GM21360 (cell line): ENCODE measurements around the gene STAG1.
"Not testable (repeated sequence)": the region's sequence is repeated elsewhere in the genome, so short reads cannot be mapped to it uniquely, and the experiment has no call there.

Experiments
- ATAC-seq: cut with Tn5 transposase; IDR thresholded peaks from one replicate; pipeline ENCODE4 v1.9.1; 2021; ENCODE audit warnings: mild to moderate bottlenecking, moderate library complexity; ENCODE audit not compliant: unreplicated experiment

STAG1 gene

DNA sequence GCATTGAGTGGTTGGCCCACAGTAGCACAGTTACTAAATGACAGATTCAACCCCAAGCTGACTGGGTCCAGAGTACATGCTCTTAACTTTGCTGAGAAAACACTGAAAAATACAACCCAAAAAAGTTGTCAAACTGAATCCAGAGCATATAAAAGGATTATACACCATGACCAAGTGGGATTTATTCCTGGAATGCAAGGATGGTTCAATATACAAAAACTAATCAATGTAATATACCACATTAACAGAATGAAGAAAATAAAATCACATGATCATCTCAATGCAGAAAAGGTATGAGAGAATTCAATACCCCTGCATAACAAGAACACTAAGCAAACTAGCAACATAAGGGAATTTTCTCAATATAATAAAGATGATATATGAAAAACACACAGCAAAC is 98.5 kb downstream of the STAG1 start:
- no peak for ATAC-seq

DNA sequence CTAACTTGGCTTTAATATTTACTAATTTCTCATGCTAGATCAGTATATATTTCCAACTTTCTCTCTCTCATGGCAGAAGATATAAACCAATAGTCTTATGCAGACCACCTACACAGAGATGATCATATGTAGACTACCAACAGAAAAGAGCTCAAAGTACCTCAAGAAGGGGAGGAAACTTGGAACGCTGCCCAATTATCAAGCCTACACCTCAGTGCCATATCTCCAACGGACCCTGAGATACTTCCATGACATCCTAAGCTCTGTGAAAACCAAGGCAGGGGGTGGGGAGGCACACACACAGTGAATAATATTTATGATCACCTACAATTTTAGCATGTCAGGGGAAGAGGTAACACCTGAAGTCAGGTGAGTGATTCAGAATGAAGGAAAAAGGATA is 100.6 kb downstream of the STAG1 start:
- no peak for ATAC-seq

DNA sequence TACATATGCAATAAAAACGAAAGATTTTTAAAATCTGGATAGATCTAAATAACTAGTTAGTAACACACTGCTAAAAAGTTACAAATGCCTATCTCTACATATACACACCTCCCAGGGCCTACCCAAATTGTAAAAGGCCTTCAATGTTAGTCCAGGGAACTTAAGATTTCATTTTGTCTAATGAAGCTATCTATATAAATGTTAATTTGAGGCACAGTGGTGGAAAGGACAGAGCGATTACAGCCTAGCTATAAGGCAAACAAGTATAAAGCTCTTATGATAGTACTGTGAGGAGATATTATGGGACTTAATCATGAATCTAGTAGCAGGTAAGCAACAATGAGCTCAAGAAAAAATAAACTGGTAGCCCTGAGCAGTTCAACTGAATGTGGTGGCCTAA is 101.7 kb downstream of the STAG1 start:
- no peak for ATAC-seq

DNA sequence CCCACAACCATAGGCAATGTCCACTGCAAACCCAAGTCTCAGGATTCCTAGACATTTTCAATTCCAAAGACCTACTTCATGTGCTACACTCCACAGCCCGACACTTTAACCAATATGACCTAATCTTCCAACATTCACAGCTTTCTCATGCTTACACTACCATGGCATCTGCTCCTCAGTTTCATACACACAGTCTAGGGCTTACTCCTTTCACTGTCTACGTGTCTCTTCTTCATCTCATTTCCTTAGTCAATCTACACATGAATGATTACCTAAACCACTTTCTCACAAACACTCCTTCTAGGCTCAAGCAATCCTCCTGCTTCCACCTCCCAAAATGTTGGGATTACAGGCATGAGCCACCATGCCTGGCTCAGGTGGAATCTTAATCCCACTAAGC is 106.3 kb downstream of the STAG1 start:
- no peak for ATAC-seq

DNA sequence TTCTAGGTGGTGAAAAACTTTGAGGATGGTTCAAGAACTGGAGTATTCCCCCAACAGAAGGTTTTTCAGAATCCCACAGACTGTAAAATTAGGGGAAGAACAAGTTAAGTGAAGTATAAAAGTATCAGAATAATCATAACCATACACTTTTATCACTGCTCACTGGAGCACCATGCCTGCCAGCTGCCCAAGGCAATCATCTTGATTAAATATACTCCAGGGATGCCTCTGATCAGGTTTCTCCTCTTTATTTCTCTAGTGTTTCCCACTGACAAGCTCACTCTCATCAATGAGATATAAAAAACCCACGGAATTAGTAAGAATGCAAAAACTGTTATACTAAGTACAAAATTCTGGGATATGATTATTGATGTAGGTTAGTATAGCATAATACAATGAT is 108.0 kb downstream of the STAG1 start:
- no peak for ATAC-seq

DNA sequence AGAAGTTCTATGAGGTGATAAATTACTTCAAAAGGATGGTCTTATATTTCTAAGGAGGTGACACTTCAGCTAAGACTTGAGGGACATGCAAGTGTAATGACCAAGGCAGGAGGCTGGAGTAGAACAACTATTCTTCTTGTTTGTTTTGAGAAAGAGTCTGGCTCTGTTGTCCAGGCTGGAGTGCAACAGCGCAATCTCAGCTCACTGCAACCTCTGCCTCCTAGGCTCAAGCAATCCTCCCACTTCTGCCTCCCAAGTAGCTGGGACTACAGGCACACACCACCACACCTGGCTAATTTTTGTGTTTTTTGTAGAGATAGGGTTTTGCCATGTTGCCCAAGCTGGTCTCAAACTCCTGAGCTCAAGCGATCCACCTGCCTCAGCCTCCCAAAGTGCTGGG is 108.8 kb downstream of the STAG1 start:
- not testable (repeated sequence) for ATAC-seq

DNA sequence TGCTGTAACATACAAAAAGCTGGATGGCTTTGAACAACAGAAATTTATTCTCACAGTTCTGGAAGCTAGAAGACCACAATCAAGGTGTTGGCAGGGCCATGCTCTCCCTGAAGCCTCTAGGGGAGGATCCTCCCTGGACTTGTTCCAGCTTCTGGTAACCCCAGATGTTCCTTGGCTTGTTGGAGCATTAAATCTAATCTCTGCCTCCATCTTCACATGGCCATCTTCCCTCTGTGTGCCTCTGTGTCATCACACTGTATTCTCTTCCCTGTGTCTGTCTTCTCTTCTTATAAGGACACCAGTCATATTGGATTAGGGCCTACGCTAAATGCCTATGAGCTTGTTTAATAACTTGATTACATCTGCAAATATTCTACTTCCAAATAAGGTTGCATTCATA is 109.5 kb downstream of the STAG1 start:
- no peak for ATAC-seq

DNA sequence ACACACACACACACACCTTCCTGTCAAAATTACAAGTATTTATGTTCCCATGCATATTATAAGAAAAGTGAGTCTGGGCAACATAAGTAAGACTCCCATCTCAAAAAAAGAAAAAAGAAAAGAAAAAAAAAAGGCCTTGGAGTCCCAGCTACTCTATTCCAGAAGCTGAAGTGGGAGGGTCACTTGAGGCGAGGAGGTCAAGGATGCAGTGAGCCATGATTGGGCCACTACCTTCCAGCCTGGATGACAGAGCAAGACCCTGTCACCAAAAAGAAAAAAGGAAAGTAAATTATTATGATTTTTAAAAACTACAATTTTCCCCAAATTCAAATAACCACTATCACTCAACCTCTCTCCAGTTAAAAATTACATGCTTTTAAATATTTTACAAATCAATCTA is 113.1 kb downstream of the STAG1 start:
- ATAC-seq: no peak

DNA sequence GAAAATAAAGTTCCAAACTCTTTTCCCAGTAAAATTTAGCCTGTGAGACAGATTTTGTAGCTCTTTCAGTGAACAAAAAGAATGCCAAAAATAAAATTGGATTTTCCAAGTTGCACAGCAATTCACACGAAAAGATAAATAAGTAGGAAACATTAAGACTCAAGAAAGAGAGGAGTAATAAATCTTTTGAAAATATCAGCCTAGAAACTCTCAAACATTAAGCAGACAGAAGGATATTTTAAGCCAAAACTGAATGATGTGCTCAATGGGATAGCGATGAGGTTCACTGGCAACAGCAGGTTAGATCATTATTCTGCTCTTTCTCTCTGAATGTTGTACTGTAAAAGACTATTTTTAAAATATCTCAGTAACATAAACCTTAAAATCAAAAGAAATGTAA is 115.0 kb downstream of the STAG1 start:
- no peak for ATAC-seq

DNA sequence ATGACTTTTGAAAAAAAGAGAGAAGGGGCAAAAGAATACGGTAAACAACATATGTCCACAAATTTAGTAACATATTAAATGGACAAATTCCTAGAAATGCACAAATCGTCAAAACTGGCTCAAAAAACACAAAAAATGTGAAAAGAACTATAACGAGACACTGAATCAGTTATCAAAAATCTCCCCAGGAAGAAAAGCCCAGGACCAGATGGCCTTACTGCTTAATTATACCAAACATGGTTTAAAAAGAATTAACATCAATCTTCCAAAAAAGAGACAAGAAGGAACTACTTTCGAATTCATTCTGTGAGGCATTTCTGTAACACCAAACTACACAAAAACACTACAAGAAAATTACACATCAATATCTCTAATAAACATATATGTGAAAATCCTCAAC is 117.4 kb downstream of the STAG1 start:
- ATAC-seq: no peak

DNA sequence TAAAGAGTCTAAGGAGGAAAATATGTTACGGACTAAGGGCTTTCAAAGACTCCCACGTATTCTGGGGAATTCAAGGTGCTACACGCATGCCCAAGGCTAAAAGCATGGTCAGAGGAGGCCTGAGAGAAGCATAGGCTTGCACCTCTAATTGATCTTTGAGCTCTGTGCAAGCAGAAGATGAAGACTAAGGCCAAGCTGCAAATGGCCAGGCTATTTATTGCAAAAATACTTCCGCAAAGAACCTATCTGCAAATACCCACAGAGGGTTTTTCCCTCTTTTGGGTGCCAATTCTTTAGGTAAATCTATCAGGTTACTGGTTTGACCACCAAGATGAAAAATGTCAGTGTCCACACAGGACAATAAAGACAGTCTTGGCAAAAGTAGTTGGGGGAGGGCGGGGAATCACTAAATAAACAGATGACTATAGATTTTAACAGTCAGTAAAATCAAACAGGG is 119.5 kb downstream of the STAG1 start:
- ATAC-seq: no peak

DNA sequence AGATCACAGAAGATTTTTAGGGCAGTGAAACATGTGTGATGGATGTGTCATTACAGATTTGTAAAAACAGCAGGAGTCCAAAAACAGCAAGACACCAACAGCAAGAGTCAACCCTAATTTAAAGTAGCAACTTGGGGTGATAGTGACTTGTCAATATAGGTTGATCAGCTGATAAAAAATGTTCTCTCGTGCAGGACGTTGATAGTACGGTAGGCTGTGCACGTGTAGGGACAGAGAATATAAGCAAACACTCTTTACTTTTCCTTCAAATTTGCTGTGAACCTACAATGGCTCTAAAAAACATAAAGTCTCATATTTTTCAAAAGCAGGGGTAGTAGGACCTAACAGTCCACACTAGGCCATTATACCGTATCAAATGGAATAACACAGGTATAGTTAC is 120.8 kb downstream of the STAG1 start:
- ATAC-seq: no peak

DNA sequence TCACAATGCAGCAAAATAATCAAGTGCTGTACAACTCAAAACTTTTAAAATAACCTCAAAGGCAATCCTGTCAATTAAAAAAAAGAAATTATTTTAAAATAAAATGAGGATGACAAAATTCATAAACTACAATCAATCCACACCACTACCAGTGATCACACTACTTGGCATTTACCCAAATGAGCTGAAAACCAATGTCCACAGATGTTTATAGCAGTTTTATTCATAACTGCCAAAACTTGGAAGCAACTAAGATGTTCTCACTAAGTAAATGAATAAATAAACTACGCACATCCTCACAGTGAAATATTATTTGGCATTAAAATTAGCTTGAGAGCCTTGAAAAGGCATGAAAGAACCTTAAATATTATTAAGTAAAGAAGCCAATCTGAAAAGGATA is 121.3 kb downstream of the STAG1 start:
- no peak for ATAC-seq

DNA sequence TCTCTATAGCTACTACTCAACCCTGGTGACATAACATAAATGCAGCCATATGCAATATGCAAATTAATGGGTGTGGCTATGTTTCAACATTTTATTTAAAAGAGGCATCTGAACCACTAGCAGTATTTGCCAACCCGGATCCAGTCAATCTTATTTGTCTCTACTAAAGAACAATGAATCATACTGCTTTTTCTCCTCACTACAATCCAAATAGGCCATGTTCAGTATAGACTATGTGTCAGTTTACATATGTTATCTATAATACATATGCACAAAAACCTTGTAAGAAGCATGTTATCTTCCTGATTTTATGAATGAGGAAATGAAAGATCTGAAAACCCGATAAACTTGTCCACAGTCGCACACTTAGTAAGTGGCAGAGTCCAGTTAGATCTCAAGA is 125.7 kb downstream of the STAG1 start:
- ATAC-seq: no peak

DNA sequence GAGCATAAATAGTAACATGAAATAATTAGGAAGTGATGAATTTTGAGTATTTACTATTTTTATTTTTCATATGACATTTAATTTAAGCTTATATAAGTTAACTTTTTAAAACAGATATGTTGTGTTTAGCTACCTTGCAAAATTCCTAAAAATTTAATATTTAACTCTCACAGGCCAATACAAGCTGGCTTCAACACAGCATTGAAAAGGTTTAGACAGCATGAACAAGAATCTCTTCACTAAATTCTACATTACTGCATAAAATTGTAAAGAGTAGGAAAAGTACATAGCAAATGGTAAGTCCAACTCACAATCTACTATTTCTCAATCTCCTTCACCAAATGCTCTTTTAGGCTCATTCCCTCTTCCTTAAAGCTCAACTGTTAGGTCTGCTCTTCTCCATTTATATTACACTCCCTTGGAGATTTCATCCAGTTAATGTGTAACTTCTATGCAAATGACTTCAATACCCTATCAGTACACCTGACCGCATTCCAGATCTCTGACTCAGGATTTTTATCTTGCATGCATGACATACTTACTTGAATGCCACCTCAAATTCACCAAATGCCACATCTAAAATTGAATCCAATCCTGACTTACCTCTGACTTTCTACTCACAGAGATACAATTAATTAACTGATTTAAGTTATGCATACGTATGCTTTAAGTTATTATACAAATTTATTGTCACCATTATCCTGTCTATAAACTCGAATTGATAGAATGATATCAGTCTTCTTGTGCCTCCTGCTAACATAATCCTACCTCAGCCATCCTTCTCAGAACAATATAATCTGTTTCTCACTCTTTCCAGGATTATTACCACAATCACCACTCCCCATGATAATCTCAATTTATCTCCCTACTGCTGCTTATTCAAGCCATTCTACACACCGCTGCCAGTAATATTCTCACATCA is 127.0 kb downstream of the STAG1 start:
- no peak for ATAC-seq

DNA sequence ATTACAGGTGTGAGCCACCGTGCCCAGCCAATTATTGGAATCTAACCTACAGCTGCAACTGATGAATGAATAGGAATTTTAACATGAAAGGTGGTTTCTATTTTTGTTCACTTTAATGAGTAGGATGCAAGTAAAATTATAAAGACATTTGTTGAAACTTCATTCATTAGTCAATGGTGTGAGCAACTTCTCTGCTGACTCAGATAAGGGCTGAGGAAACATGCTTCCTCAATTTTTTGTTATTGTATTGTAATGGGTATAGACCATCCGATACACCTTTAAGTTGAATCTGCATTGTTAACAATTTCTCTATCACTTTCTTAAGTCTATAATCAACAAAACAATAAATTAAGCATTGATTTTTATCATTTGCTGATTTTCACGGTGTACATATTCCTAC is 127.8 kb downstream of the STAG1 start:
- no peak for ATAC-seq

DNA sequence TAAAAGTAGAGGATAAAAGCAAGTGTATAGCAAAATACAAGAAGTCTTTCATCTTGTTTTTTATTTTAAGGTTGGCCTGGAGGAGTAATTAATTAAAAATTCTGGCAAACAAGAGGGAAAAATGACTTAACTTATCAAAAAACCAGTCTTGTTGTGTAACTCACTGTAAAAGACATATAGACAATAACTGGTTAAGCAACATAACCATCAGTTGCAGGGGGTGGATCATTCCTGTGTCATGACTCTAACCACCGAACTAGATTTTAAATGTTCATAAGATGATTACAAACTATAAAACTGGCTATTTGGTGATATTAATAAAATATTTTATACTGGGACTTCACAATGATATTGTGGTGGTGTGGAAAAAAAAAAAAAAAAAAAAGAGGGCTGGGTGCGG is 130.6 kb downstream of the STAG1 start:
- no peak for ATAC-seq

DNA sequence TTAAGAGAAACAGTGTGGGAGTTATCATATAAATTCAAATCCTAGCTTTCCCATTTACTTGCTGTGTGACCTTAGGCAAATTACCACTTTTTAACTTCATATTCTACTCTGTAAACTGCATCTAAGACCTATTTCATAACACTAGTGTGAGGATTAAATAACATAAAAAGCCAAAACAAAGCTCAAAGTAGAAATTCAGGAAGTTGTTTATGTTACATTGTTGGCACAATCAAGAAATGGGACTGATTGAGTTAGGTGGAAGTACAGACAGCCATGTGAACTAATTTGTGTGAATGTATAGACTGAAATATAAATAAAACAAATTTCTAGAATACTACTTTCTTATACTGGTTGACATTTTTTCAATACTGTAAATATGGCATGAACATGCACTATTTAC is 131.7 kb downstream of the STAG1 start:
- no peak for ATAC-seq

DNA sequence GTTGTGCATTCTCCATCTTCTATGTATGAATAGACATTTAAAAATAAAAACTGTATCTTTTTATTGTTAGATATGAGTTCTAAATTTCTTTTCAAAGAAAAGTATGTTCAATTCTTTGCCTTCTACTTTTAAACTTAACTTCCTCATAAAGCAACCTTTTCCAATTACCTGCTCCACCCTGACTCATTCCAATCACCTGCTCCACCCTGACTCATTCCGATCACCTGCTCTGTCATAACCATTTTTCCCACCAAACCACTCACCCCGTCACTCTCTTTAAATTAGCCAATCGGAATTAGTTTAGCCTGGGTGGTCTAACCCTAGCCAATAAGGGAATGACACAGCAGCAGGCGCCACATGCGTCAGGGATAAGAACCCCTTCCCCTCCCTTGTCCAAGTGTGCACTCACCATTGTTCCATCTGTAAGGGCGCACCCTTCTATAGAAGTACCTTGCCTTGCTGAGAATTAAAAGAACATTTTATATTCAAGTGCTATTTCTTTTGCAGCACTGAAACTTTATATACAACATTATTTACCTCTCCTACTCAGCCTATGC is 134.1 kb downstream of the STAG1 start:
- not testable (repeated sequence) for ATAC-seq

DNA sequence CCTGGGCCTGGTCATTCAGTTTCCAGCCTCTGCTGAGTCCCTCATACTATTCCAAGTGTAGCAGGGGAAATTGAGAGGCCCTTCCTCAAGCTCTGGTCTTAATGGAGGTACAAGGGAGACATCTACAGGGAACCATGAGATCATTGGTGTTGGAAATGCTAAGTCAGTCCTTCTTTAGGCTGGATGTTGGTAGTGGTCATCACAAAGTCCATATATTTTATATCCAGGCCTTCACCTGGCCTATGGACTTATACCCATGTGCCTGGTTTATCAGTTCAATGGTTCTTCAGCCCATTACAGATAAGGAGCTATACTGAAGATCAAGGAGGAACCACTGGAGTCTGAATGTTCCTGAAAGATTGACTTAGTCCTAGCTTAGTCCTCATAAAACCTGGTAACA is 135.0 kb downstream of the STAG1 start:
- ATAC-seq: no peak

DNA sequence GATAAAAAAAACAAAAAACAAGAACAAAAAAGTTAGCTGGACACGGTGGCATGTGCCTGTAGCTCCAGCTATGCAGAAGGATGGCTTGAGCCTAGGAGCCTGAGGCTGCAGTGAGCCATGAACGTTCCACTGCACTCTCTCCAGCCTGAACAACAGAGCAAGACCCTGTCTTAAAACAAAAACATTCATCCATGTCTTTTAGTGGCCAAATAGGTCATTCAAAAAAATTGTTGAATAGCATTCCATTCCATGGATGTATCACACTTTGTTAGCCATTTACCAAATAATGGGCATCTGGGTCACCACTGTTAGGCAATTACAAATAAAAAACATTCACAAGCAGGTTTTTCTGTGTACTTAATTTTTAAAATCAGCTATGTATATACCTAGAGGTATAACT is 139.7 kb downstream of the STAG1 start:
- no peak for ATAC-seq

DNA sequence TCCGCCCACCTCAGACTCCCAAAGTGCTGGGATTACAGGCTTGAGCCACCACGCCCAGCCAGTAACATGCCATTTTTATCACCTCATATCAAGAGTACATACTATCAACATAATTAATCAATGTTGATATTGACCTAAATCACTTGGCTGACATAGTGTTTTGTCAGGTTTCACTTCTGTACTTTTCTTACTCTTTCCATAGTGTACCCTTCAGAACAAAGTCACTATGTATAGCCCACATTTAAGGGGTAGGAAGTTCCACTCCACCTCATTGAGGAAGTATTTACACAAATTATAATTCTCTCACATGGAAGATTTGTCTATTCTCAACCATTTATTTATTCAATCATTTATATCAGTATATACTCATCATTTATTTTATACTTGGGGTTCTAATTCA is 145.2 kb downstream of the STAG1 start:
- no peak for ATAC-seq

DNA sequence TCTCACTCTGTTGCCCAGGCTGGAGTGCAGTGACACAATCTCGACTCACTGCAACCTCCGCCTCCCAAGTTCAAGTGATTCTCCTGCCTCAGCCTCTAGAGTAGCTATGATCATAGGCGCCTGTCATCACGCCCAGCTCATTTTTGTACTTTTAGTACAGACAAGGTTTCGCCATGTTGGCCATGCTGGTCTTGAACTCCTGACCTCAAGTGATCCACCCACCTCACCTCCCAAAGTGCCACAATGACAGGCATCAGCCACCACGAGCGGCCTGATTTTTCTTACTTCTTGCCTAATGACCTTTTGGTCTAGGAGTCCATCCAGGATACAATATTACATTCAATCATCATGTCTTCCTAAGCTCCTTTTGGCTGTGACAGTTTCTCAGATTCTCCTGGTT is 146.0 kb downstream of the STAG1 start:
- not testable (repeated sequence) for ATAC-seq
